LHCN-M2 (cell line): Measurements from ENCODE around the gene KIF26B. TPM values are rescaled to one million over a fixed set of nuclear protein-coding genes. Genes with fewer than 3 reads are reported as not detected.

Source experiments
- DNase-seq: peaks from one replicate; pipeline ENCODE4 v3.0.0-alpha.2; 2012; ENCODE audit warnings: low read depth
- total RNA-seq: library from RNA; depleted of rRNA; stranded (reverse); fragments of >200 nt; gene quantifications from 2 replicates; pipeline ENCODE4 v1.2.3, GENCODE V29; 2014

Gene KIF26B
- total RNA-seq, 1 experiment from 2014 or later, result 0.17 TPM

DNA sequence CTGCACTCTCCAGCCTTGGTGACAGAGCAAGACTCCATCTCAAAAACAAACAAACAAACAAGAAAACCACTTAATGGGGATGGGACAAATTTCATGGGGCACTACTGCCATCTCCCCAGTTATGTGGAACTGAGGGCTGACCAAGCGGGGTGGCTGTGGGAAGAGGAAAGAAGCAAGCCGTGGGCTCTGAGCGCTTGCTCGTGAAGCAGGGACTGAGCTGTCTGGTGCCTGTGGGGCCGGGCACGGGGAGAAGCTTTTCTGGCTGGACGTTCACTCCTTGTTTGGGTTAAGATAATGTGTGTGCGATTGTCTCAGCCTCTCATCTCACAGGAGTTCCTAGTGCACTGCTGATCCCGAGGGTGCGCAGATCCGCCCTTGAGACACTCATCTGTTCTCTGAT lies 22.0 kb upstream of the KIF26B start:
- DNase-seq, result no peak

- no peak for DNase-seq
These were observed 20.6 kb upstream of the KIF26B start for GRCh38 chr1:245133995-245134715.

DNA sequence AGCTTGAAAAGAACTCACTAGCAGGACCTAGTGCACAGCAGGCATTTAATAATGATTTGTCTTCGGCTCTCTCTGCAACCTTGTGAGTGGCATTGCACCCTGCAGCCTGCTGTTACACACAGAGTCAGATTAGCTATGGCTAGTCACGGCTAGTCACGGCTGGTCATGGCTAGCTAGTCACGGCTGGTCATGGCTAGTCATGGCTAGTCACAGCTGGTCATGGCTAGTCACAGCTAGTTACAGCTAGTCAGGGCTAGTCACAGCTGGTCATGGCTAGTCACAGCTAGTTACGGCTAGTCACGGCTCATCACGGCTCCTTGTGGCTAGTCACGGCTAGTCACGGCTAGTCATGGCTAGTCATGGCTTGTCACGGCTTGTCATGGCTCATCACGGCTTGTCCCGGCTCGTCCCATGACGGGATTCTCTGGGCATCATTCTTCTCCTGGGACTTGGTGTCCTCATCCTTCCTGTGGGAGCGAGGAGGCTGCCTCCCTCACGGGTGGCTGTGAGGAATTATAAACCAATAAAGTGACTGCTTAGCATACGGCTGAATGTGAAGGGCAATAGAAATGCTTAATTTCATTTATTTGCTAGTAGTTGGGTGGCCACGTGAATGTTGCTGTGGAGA lies 12.5 kb upstream of the KIF26B start:
- DNase-seq, result peak; percentile 18

- no peak for DNase-seq
These were observed 11.8 kb upstream of the KIF26B start for GRCh38 chr1:245142976-245143375.

GRCh38 chr1:245143849-245144248 lies 10.9 kb upstream of the KIF26B start:
- no peak for DNase-seq

GRCh38 chr1:245148069-245148468 lies 6.7 kb upstream of the KIF26B start:
- no peak for DNase-seq

DNA sequence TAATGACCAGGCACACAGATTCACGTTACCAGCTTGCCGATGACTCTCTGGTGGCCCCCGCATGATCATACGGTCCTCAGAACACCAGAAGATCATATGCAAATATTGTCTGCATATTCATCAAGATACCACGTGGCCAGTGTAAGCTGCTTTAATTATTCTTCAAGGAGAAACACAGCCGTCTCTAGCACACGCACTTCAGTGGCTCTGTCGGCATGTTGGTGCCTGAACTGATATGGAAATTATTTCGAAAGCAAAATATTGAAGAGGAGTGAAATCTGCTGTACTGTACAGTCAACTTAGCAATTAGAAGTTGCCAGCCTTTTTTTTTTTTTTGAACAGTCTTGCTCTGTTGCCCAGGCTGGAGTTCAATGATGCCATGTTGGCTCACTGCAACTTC lies 5.9 kb upstream of the KIF26B start:
- no peak for DNase-seq

DNA sequence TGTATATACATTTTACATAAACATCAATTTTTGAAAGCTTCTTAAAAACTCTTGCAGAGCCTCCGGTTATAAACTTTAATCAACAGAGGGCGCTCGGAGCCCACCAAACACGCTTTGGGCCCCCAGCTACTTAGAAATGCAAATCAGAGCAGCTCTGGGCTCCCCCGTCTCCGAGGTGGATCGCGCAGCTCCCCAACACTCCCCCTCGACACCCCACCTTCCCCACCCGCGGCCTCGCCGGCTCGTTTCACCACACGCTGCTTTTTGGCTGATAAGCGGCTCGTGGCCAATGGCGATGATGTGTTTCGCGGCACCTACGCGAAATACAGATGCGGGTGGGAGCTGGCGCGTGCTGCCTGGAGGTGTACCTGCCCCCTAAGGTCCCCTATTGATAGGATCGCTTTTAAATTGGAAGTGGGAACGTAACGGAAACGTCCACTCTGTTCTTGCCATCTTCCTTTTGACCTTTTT lies 1.7 kb upstream of the KIF26B start:
- DNase-seq, result peak; percentile 63

GRCh38 chr1:245153552-245154428 lies 995 bp upstream of the KIF26B start:
- DNase-seq, result no peak

DNA sequence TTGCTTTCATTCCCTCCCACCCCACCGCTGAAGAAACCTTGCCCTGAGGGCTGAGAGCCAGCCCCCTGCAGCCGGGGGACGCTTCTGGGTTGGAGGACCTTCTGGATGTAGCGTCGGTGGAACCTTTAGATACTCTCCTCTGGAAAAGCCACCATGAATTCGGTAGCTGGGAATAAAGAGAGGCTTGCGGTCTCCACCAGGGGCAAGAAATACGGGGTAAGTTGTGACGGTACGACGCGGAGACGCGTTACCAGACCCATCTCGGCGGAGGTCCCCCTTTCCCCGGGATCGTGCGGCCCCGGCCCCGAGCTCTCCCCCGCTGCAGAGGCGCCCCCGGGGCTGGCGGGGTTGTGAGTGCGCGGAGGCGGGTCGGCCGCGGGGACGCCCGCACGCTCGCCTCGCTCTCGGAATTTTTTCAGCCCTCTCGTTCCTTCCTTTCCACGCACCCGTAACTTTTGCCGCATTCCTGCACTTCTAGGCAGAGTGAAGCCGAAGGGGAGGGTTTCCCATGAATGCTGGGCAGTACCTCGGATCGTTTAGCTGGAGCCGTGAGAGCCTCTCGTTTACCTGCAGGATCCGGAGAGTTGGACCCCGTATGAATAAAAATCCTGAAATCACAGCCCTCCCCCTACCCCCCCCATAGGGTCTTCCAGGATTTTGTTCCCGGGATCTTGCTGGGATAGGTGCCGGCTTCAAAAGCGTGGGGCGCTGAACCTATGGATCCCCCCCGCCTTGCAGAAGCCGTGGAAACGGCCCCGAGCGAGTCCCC lies 671 bp downstream of the KIF26B start:
- DNase-seq, result no peak

DNA sequence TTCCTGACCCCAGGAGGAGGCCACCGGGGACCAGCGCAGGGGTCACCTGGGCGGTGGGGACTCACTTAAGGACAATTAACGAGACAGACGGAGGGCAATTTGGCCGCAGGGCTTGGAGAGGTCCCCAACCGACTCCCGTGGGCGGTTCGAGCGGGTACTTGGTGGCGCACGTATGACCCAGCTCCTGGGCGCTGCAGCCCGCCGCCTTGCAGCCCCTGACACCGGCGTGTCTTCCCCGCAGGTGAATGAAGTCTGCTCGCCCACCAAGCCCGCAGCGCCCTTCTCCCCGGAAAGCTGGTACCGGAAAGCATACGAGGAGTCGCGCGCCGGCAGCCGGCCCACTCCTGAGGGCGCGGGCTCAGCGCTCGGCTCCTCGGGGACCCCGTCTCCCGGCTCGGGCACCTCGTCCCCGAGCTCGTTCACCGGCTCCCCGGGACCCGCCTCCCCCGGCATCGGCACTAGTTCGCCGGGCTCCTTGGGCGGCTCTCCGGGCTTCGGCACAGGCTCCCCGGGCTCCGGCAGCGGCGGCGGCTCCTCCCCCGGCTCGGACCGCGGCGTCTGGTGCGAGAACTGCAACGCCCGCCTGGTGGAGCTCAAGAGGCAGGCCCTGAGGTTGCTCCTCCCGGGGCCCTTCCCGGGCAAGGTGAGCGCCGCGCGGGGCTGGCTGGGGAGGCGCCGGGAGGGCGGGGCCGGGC lies 1.4 kb downstream of the KIF26B start:
- peak; percentile 52 for DNase-seq

- no peak for DNase-seq
These were observed 2.1 kb downstream of the KIF26B start for GRCh38 chr1:245156736-245157505.

- DNase-seq, result no peak
These were observed 4.1 kb downstream of the KIF26B start for GRCh38 chr1:245158913-245159312.

GRCh38 chr1:245160288-245160687 lies 5.5 kb downstream of the KIF26B start:
- DNase-seq, result no peak

DNA sequence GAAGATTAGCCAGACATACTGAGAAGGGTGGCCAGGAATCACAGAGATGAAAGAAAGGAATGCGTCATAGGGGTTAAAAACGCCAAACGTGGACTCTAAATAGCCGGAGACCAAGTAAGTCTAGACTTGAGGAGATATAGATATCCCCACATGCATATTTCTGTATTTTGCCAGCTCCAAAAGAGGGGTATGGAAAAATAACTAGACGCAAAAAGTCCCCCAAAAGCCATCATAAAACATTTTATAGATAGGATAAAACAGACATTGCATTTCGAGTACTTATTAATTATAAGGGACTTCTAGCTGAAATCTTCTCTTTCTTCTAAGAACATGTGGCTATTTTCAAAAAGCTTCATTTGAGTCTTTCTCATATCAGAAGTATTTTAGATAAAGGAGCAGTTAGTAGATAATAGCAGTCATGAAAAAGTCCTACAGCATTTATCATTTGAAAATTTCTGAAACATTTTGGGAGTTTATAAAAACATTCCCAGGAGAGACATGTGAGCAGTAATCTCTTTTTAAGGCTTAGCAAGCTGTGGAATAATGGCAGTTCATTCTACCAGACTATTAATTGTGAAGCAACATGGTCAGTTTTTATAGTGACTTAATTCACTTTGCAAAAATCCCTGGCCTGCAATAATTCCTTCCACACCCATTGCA lies 6.1 kb downstream of the KIF26B start:
- no peak for DNase-seq

GRCh38 chr1:245161866-245162265 lies 7.1 kb downstream of the KIF26B start:
- no peak for DNase-seq

GRCh38 chr1:245166471-245166885 lies 11.7 kb downstream of the KIF26B start:
- DNase-seq, result no peak

GRCh38 chr1:245168086-245168485 lies 13.3 kb downstream of the KIF26B start:
- no peak for DNase-seq

DNA sequence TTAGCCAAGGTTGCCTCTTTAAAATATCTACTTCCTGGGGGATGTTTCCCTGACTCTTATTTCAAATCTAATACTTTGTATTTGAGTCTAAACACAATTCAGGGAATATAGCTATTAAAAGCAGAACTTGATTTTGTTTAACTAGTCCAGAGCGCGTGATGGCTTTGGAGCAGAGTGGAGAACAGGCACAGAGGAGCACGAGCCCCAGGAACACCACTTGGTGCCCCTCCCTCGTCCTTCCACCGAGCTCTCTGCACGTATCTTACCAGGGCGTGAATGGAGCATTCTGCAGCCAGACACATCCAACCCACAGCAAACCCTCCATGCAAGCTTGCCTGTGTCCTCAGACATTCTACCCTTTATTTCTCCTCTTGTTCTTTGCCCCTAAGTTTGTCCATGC lies 14.1 kb downstream of the KIF26B start:
- DNase-seq, result no peak

GRCh38 chr1:245169376-245169775 lies 14.6 kb downstream of the KIF26B start:
- DNase-seq, result no peak
